ENCODE measurements around the gene WDR11. TPM values are rescaled to one million over a fixed set of nuclear protein-coding genes. Genes with fewer than 3 reads are reported as not detected.
"Not testable (repeated sequence)": the region's sequence is repeated elsewhere in the genome, so short reads cannot be mapped to it uniquely, and the experiment has no call there.

The WDR11 gene
- total and polyA plus RNA-seq, 8 donors, result 9.9 to 122 (median 32.4) TPM

DNA sequence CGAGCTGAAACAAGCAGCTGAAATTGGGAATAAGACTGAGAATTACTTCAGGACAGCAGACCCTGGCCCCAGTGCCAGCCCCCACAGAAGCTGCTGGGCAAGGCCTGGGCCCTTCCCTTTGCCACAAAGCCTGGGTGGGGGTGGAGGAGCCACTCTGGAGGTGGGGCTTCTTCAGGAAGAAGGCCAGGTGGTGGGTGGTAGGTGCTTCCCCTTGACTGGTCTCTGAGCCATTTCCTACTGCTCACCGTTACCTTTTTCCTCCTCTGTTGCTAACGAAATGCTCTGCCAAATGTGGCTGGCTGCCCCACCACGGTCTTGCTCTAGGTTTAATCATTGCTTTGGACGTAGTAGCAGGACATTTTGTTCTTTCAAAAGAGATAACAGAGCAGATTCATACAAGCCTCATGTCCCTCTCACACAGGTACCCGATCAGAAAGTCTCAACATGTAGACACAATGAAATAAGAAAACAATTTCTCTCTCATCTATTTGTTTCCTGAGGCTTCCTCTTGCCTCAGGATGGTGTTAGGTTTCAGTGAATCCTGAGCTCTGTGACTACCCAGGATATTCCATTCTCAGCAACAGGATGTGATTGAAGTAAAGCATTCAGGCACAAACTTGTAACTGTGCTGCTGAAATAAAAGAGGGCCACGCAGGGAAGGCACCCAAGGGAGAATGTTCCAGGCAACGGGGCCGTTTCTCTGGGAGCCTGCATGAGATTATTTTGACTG lies 66.5 kb downstream of the WDR11 start:
- Histone ChIP-seq H3K9me3 (peaks cover 0 to 25% (median 15%) of the 10 kb centered on the region in 4 donors), H3K4me3 (no peak overlapping the region), H3K27ac (no peak overlapping the region), H3K4me1 (no peaks in the 10 kb centered on the region), H3K27me3 (no peaks in the 10 kb centered on the region), H3K36me3 (no peaks in the 10 kb centered on the region)
- TF ChIP-seq POLR2A (IDR thresholded peaks at IDR 0.05) (no peak), EP300 (IDR thresholded peaks at IDR 0.05) (no peak), POLR2AphosphoS5 (IDR thresholded peaks at IDR 0.05) (no peak)
- TF ChIP-seq, protein P1, sequence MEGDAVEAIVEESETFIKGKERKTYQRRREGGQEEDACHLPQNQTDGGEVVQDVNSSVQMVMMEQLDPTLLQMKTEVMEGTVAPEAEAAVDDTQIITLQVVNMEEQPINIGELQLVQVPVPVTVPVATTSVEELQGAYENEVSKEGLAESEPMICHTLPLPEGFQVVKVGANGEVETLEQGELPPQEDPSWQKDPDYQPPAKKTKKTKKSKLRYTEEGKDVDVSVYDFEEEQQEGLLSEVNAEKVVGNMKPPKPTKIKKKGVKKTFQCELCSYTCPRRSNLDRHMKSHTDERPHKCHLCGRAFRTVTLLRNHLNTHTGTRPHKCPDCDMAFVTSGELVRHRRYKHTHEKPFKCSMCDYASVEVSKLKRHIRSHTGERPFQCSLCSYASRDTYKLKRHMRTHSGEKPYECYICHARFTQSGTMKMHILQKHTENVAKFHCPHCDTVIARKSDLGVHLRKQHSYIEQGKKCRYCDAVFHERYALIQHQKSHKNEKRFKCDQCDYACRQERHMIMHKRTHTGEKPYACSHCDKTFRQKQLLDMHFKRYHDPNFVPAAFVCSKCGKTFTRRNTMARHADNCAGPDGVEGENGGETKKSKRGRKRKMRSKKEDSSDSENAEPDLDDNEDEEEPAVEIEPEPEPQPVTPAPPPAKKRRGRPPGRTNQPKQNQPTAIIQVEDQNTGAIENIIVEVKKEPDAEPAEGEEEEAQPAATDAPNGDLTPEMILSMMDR (IDR thresholded peaks at IDR 0.05), result no peak
- DNase-seq, result no peak
- intact Hi-C loops (cut with DNase I; ENCODE audit: low total_unique reads), result no loop called here
- WGBS, 5 donors, result 65 to 84% (median 72%) methylated on average over 9 of the region's 9 CpGs

DNA sequence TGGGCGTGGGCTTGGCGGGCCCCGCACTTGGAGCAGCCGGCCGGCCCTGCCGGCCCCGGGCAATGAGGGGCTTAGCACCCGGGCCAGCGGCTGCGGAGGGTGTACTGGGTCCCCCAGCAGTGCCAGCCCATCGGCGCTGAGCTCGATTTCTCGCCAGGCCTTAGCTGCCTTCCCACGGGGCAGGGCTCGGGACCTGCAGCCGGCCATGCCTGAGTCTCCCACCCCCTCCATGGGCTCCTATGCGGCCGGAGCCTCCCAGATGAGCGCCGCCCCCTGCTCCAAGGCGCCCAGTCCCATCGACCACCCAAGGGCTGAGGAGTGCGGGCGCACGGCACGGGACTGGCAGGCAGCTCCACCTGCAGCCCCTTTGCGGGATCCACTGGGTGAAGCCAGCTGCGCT lies 72.7 kb downstream of the WDR11 start:
- H3K4me1 ChIP-seq; DNase-seq; H3K9me3 ChIP-seq; intact Hi-C loops (cut with DNase I; ENCODE audit: low total_unique reads); H3K36me3 ChIP-seq; H3K4me3 ChIP-seq; H3K27ac ChIP-seq; H3K27me3 ChIP-seq: not testable (repeated sequence)
- WGBS, 5 donors, result 83 to 96% (median 91%) methylated on average over 8 to 27 of the region's 29 CpGs

DNA sequence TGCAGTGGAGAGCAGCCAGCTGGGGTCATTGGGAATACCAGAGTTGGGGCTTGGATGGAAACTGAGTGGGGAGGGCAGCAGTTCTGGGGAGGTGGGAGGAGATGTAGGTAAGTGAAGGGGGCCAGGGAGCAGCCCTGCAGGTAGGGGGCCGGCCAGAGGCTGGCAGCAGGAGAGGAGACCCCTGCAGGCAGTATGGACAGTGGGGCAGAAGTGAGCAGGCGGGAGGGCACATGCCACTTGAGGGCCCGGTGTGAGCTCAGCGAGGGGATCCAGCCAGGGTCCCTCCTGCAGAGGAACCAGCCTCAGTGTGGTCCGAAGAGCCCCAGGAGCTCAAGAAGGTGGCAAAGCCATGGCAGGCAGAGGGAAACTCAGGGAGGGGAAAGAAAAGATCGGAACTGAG lies 75.4 kb downstream of the WDR11 start:
- TF ChIP-seq EP300 (IDR thresholded peaks at IDR 0.05) (no peak), POLR2A (IDR thresholded peaks at IDR 0.05) (no peak), POLR2AphosphoS5 (IDR thresholded peaks at IDR 0.05) (no peak)
- TF ChIP-seq, protein P1 (IDR thresholded peaks at IDR 0.05), result no peak
- Histone ChIP-seq H3K4me3 (no peak overlapping the region), H3K4me1 (no peaks in the 10 kb centered on the region), H3K9me3 (no peaks in the 10 kb centered on the region), H3K27me3 (no peaks in the 10 kb centered on the region), H3K36me3 (no peaks in the 10 kb centered on the region), H3K27ac (no peak overlapping the region)
- intact Hi-C loops (cut with DNase I; ENCODE audit: low total_unique reads), result no loop called here
- no peak for DNase-seq
- WGBS, 5 donors, result 55 to 93% (median 82%) methylated on average over 4 to 6 of the region's 6 CpGs

DNA sequence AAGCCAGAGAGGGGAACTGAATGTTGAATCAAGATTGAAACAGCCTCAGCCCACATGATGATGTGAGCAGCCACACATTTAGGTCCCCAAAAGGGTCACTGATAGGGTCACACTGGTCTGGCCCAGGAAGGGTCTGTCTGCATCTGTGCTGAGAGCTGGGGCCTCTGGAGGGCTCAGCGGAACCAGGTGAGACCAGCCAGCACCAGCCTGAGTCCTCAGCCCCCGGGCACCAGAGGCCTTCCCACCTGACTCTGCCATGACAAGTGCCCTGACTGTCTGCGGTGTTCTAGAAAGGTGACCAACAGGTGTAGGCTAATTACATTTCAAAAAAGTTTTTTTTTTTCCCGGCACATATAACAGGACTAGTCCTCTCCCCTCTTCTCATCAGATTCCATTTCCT lies 76.2 kb downstream of the WDR11 start:
- Histone ChIP-seq H3K4me1 (no peaks in the 10 kb centered on the region), H3K4me3 (no peak overlapping the region), H3K9me3 (no peaks in the 10 kb centered on the region), H3K27ac (no peak overlapping the region), H3K36me3 (no peaks in the 10 kb centered on the region), H3K27me3 (no peaks in the 10 kb centered on the region)
- intact Hi-C loops (cut with DNase I; ENCODE audit: low total_unique reads), result no loop called here
- no peak for TF ChIP-seq EP300 (IDR thresholded peaks at IDR 0.05)
- TF ChIP-seq, protein P1 (IDR thresholded peaks at IDR 0.05), result no peak
- no peak for TF ChIP-seq POLR2AphosphoS5 (IDR thresholded peaks at IDR 0.05)
- no peak for TF ChIP-seq POLR2A (IDR thresholded peaks at IDR 0.05)
- 48 to 85% (median 73%) methylated on average over 3 to 4 of the region's 4 CpGs for WGBS, 5 donors
- DNase-seq, result no peak

DNA sequence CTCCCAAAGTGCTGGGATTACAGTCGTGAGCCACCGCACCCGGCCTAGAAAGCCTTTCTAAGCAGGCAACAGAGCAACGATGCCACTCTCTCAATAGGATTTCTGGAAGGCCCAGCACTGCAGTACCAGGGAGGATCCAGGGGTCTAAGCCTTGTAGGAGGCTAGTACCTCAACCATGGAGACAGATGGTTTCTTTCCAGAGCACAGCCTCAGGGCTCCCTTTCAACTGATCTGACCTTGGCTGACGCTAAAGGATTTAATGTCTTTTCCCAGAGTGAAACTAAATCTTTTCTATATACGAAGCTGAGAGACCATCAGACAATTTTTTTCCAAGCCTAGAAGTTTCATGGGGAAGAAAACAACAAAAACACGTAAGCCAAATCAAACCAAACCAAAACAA lies 78.0 kb downstream of the WDR11 start:
- Histone ChIP-seq H3K27me3 (no peaks in the 10 kb centered on the region), H3K4me1 (no peaks in the 10 kb centered on the region), H3K4me3 (no peak overlapping the region), H3K9me3 (no peaks in the 10 kb centered on the region), H3K36me3 (no peaks in the 10 kb centered on the region), H3K27ac (no peak overlapping the region)
- TF ChIP-seq POLR2AphosphoS5 (IDR thresholded peaks at IDR 0.05) (no peak), POLR2A (IDR thresholded peaks at IDR 0.05) (no peak), EP300 (IDR thresholded peaks at IDR 0.05) (no peak)
- TF ChIP-seq, protein P1 (IDR thresholded peaks at IDR 0.05), result no peak
- WGBS, 5 donors, result 70 to 88% (median 78%) methylated on average over 7 of the region's 7 CpGs
- peak in 1 of 2 donors; percentile 55 for DNase-seq
- intact Hi-C loops (cut with DNase I; ENCODE audit: low total_unique reads), result no loop called here
